ENCODE data around the gene INPP4B.
A peak's percentile ranks its signal among the peaks of the same experiment; 100 is the strongest.
"Not testable (repeated sequence)": the region's sequence is repeated elsewhere in the genome, so short reads cannot be mapped to it uniquely, and the experiment has no call there.

INPP4B gene

GRCh38 chr4:142405695-142406498, 440.2 kb downstream of the INPP4B start:
- no peak for DNase-seq

- DNase-seq: peak in 1 of 2 experiments; percentile 42
Observed at GRCh38 chr4:142405021-142405694, 440.9 kb downstream of the INPP4B start.

- no peak for DNase-seq
Observed at GRCh38 chr4:142404191-142404611, 441.9 kb downstream of the INPP4B start.

GRCh38 chr4:142402900-142403299, 443.2 kb downstream of the INPP4B start:
- no peak for DNase-seq

GRCh38 chr4:142402156-142402555, 443.9 kb downstream of the INPP4B start:
- no peak for DNase-seq

- not testable (repeated sequence) for DNase-seq
Observed at GRCh38 chr4:142397364-142397991, 448.6 kb downstream of the INPP4B start.

- DNase-seq: no peak
Observed at GRCh38 chr4:142396279-142396678, 449.8 kb downstream of the INPP4B start.

GRCh38 chr4:142393127-142393526, 453.0 kb downstream of the INPP4B start:
- no peak for DNase-seq

GRCh38 chr4:142386856-142387255, 459.2 kb downstream of the INPP4B start:
- no peak for DNase-seq

GRCh38 chr4:142386449-142386848, 459.7 kb downstream of the INPP4B start:
- no peak for DNase-seq

GRCh38 chr4:142383800-142384470, 462.2 kb downstream of the INPP4B start:
- DNase-seq: no peak

- no peak for DNase-seq
Observed at GRCh38 chr4:142383354-142383753, 462.7 kb downstream of the INPP4B start.

- DNase-seq: no peak
Observed at GRCh38 chr4:142380052-142380602, 466.0 kb downstream of the INPP4B start.

- no peak for DNase-seq
Observed at GRCh38 chr4:142379277-142380051, 466.6 kb downstream of the INPP4B start.

- DNase-seq: no peak
Observed at GRCh38 chr4:142378179-142378578, 467.9 kb downstream of the INPP4B start.

GRCh38 chr4:142377342-142378091, 468.6 kb downstream of the INPP4B start:
- no peak for DNase-seq

GRCh38 chr4:142376204-142376603, 469.9 kb downstream of the INPP4B start:
- no peak for DNase-seq

GRCh38 chr4:142373610-142374009, 472.5 kb downstream of the INPP4B start:
- no peak for DNase-seq

GRCh38 chr4:142372530-142373260, 473.4 kb downstream of the INPP4B start:
- no peak for DNase-seq

- no peak for DNase-seq
Observed at GRCh38 chr4:142369141-142369540, 477.0 kb downstream of the INPP4B start.

All from NCI-H526 (cell line).